Loucy (cell line): ENCODE data around the gene RUNX2.
"Not testable (repeated sequence)": the region's sequence is repeated elsewhere in the genome, so short reads cannot be mapped to it uniquely, and the experiment has no call there.

Source experiments
- H2AFZ ChIP-seq: fragments of 200-600 bp; sonication (generic); 2 replicates; pipeline ENCODE4 v1.6.0; 2016; ENCODE audit warnings: antibody characterized with exemption, mild to moderate bottlenecking, low read length, moderate library complexity
- H3F3A ChIP-seq: fragments of 200-600 bp; 2 replicates; pipeline ENCODE4 v1.6.0; 2016; ENCODE audit warnings: antibody characterized with exemption, low read depth, mild to moderate bottlenecking
- H3K27me3 ChIP-seq: fragments of 200-600 bp; sonication (generic); 2 replicates; pipeline ENCODE4 v1.6.1; 2014; ENCODE audit warnings: low read length, mild to moderate bottlenecking; ENCODE audit not compliant: insufficient read depth, poor library complexity, severe bottlenecking
- H3K36me3 ChIP-seq: fragments of 200-600 bp; sonication (generic); 2 replicates; pipeline ENCODE4 v1.6.1; 2016; ENCODE audit warnings: low read length; ENCODE audit not compliant: insufficient read depth
- H3K4me1 ChIP-seq: fragments of 200-600 bp; sonication (generic); 2 replicates; pipeline ENCODE4 v1.5.1; 2014; ENCODE audit warnings: low read length, mild to moderate bottlenecking; ENCODE audit not compliant: insufficient read depth, poor library complexity, severe bottlenecking
- H3K4me2 ChIP-seq: fragments of 200-600 bp; sonication (generic); 2 replicates; pipeline ENCODE4 v1.6.0; 2014; ENCODE audit warnings: antibody characterized with exemption, low read length, low read depth, mild to moderate bottlenecking; ENCODE audit not compliant: poor library complexity, severe bottlenecking
- H3K4me3 ChIP-seq: fragments of 200-600 bp; sonication (generic); 2 replicates; pipeline ENCODE4 v1.5.1; 2014; ENCODE audit warnings: low read length, mild to moderate bottlenecking, mixed read lengths; ENCODE audit not compliant: poor library complexity, severe bottlenecking
- H3K79me2 ChIP-seq: fragments of 200-600 bp; sonication (generic); 2 replicates; pipeline ENCODE4 v1.6.1; 2014; ENCODE audit warnings: low read length; ENCODE audit not compliant: insufficient read depth
- H3K9ac ChIP-seq: fragments of 200-600 bp; sonication (generic); 2 replicates; pipeline ENCODE4 v1.6.0; 2014; ENCODE audit warnings: mild to moderate bottlenecking, low read depth, low read length, moderate library complexity; ENCODE audit not compliant: poor library complexity, severe bottlenecking
- H3K9me2 ChIP-seq: fragments of 200-600 bp; sonication (generic); replicated peaks from 2 replicates; pipeline ENCODE4 v1.6.1; 2016; ENCODE audit warnings: low read depth, low read length, mixed read lengths
- H3K9me3 ChIP-seq: fragments of 200-600 bp; sonication (generic); 2 replicates; pipeline ENCODE4 v1.6.1; 2014; ENCODE audit warnings: mild to moderate bottlenecking, antibody characterized with exemption, low read length, low read depth; ENCODE audit not compliant: insufficient read depth
- H4K20me1 ChIP-seq: fragments of 200-600 bp; sonication (generic); 2 replicates; pipeline ENCODE4 v1.6.0; 2014; ENCODE audit warnings: antibody characterized with exemption, low read length, mild to moderate bottlenecking; ENCODE audit not compliant: insufficient read depth, poor library complexity, severe bottlenecking
- CTCF ChIP-seq: fragments of 200-600 bp; sonication (generic); conservative IDR thresholded peaks from 2 replicates; pipeline ENCODE4 v1.5.1; 2014; ENCODE audit warnings: mild to moderate bottlenecking, antibody characterized with exemption, low read length
- EZH2phosphoT487 ChIP-seq: fragments of 200-600 bp; IDR thresholded peaks from 2 replicates; pipeline ENCODE4 v1.6.1; 2018; ENCODE audit warnings: antibody characterized with exemption, mild to moderate bottlenecking, moderate library complexity, borderline replicate concordance

RUNX2 gene

GRCh38 chr6:45667300-45667699 lies 339.2 kb downstream of the RUNX2 start:
- no peaks in the 10 kb centered on the region for H3K9me3 ChIP-seq
- H3K9me2 ChIP-seq = no peaks in the 10 kb centered on the region
- no peak overlapping the region for H3K4me3 ChIP-seq
- H3K4me2 ChIP-seq = no peak overlapping the region
- H3K9ac ChIP-seq = no peak overlapping the region
- no peaks in the 10 kb centered on the region for H4K20me1 ChIP-seq
- H3K36me3 ChIP-seq = no peaks in the 10 kb centered on the region
- H3K27me3 ChIP-seq = no peaks in the 10 kb centered on the region
- H3K79me2 ChIP-seq = no peaks in the 10 kb centered on the region
- peaks cover 41% of the 10 kb centered on the region for H3K4me1 ChIP-seq
- no peak overlapping the region for H2AFZ ChIP-seq
- TF ChIP-seq EZH2phosphoT487 (no peak), CTCF (no peak)
- 0 out of 2 replicates have a peak, but pooled peaks cover 3% of the 10 kb centered on the region for H3F3A ChIP-seq

- no peak overlapping the region for H3K4me2 ChIP-seq
- no peaks in the 10 kb centered on the region for H3K79me2 ChIP-seq
- H3K4me1 ChIP-seq = peaks cover 41% of the 10 kb centered on the region
- H3F3A ChIP-seq = 0 out of 2 replicates have a peak, but pooled peaks cover 3% of the 10 kb centered on the region
- H3K9ac ChIP-seq = no peak overlapping the region
- H4K20me1 ChIP-seq = no peaks in the 10 kb centered on the region
- H2AFZ ChIP-seq = no peak overlapping the region
- no peaks in the 10 kb centered on the region for H3K9me2 ChIP-seq
- TF ChIP-seq CTCF (no peak), EZH2phosphoT487 (no peak)
- H3K36me3 ChIP-seq = no peaks in the 10 kb centered on the region
- no peaks in the 10 kb centered on the region for H3K27me3 ChIP-seq
- no peaks in the 10 kb centered on the region for H3K9me3 ChIP-seq
- no peak overlapping the region for H3K4me3 ChIP-seq
Observed at GRCh38 chr6:45667766-45668165, 339.6 kb downstream of the RUNX2 start.

GRCh38 chr6:45668705-45669104 lies 340.6 kb downstream of the RUNX2 start:
- H3K9me2 ChIP-seq = no peaks in the 10 kb centered on the region
- H3K4me3 ChIP-seq = no peak overlapping the region
- H3K36me3 ChIP-seq = no peaks in the 10 kb centered on the region
- no peaks in the 10 kb centered on the region for H3K27me3 ChIP-seq
- H4K20me1 ChIP-seq = no peaks in the 10 kb centered on the region
- H2AFZ ChIP-seq = no peak overlapping the region
- peaks cover 41% of the 10 kb centered on the region for H3K4me1 ChIP-seq
- no peaks in the 10 kb centered on the region for H3K79me2 ChIP-seq
- H3F3A ChIP-seq = 0 out of 2 replicates have a peak, but pooled peaks cover 3% of the 10 kb centered on the region
- no peak overlapping the region for H3K9ac ChIP-seq
- H3K4me2 ChIP-seq = no peak overlapping the region
- no peaks in the 10 kb centered on the region for H3K9me3 ChIP-seq
- no peak for TF ChIP-seq CTCF
- TF ChIP-seq EZH2phosphoT487 = no peak

- H3K4me2 ChIP-seq, H3K9ac ChIP-seq, H3K9me3 ChIP-seq, H3K79me2 ChIP-seq, H3K36me3 ChIP-seq, H3F3A ChIP-seq, H3K27me3 ChIP-seq, H2AFZ ChIP-seq, H4K20me1 ChIP-seq, H3K4me3 ChIP-seq, H3K9me2 ChIP-seq: not testable (repeated sequence)
- peaks cover 28% of the 10 kb centered on the region for H3K4me1 ChIP-seq
Observed at GRCh38 chr6:45673167-45673566, 345.0 kb downstream of the RUNX2 start.

- H3K79me2 ChIP-seq, H3K4me3 ChIP-seq, H3K9me3 ChIP-seq, H3K4me2 ChIP-seq, H4K20me1 ChIP-seq, H3F3A ChIP-seq, H3K36me3 ChIP-seq, H3K9ac ChIP-seq, H2AFZ ChIP-seq, H3K9me2 ChIP-seq, H3K27me3 ChIP-seq: not testable (repeated sequence)
- peaks cover 27% of the 10 kb centered on the region for H3K4me1 ChIP-seq
Observed at GRCh38 chr6:45675166-45675565, 347.0 kb downstream of the RUNX2 start.
